ENCODE results near the gene FNIP2. TPM values are rescaled to one million over a fixed set of nuclear protein-coding genes. Genes with fewer than 3 reads are reported as not detected.

FNIP2 gene
- total and polyA plus RNA-seq, 10 of the 15 experiments (the other 5 are each of a cell fraction or from before 2014, with no cell fraction given), result 0.03 to 0.38 (median 0.15) TPM

Small RNAs within 50 kb of the gene (small RNA-seq; reads per million reads assigned to genes)
- not detected for gene RF00157
- not detected for gene RNU6-128P

Other genes starting within 250 kb of the FNIP2 start
- gene RXFP1, start 247.1 kb upstream of the FNIP2 start, total RNA-seq (2014; rRNA removed), result not detected in 2 replicates
- not detected in 2 replicates for gene RXFP1, start 247.1 kb upstream of the FNIP2 start, total RNA-seq (2014; rRNA removed; fragmentation: Illumina TruSeq; extraction: Trizol)
- gene RXFP1, start 247.1 kb upstream of the FNIP2 start, total RNA-seq (2021), result not detected in 2 replicates
- gene RXFP1, start 247.1 kb upstream of the FNIP2 start, polyA plus RNA-seq (2011; rRNA removed), result 0.12 and 0.16 TPM in 2 replicates
- not detected in 2 replicates for gene RXFP1, start 247.1 kb upstream of the FNIP2 start, polyA plus RNA-seq (2014; fragmentation: Illumina TruSeq; extraction: Trizol)
- gene RXFP1, start 247.1 kb upstream of the FNIP2 start, polyA plus RNA-seq (2014; fragmentation: Nextera tagmentation; extraction: Ambion mirVana), result not detected
- not detected in 2 replicates for gene RXFP1, start 247.1 kb upstream of the FNIP2 start, polyA plus RNA-seq (2014; rRNA removed)
- gene RXFP1, start 247.1 kb upstream of the FNIP2 start, polyA plus RNA-seq (2016; fragmentation: Nextera tagmentation; extraction: Ambion mirVana), result not detected
- 16.2 and 17.2 TPM in 2 replicates for gene C4orf46, start 97.1 kb upstream of the FNIP2 start, total RNA-seq (2014; rRNA removed)
- 19.8 and 20.8 TPM in 2 replicates for gene C4orf46, start 97.1 kb upstream of the FNIP2 start, total RNA-seq (2014; rRNA removed; fragmentation: Illumina TruSeq; extraction: Trizol)
- 14.4 and 16.4 TPM in 2 replicates for gene C4orf46, start 97.1 kb upstream of the FNIP2 start, total RNA-seq (2021)
- gene C4orf46, start 97.1 kb upstream of the FNIP2 start, polyA plus RNA-seq (2011; rRNA removed), result 40.2 and 47.8 TPM in 2 replicates
- 24.8 and 43.6 TPM in 2 replicates for gene C4orf46, start 97.1 kb upstream of the FNIP2 start, polyA plus RNA-seq (2014; fragmentation: Illumina TruSeq; extraction: Trizol)
- 10 to 100 TPM in 1 of 2 experiments, 1 to 10 TPM in 1; 9.3 to 12.0 TPM for gene C4orf46, start 97.1 kb upstream of the FNIP2 start, polyA plus RNA-seq (2014; fragmentation: Nextera tagmentation; extraction: Ambion mirVana)
- 15.3 and 20.1 TPM in 2 replicates for gene C4orf46, start 97.1 kb upstream of the FNIP2 start, polyA plus RNA-seq (2014; rRNA removed)
- 10 to 100 TPM; 32.6 to 35.1 TPM for gene C4orf46, start 97.1 kb upstream of the FNIP2 start, polyA plus RNA-seq (2016; fragmentation: Nextera tagmentation; extraction: Ambion mirVana)
- 15.4 and 18.0 TPM in 2 replicates for gene ETFDH, start 96.7 kb upstream of the FNIP2 start, total RNA-seq (2014; rRNA removed)
- 21.4 and 22.0 TPM in 2 replicates for gene ETFDH, start 96.7 kb upstream of the FNIP2 start, total RNA-seq (2014; rRNA removed; fragmentation: Illumina TruSeq; extraction: Trizol)
- 12.4 and 16.3 TPM in 2 replicates for gene ETFDH, start 96.7 kb upstream of the FNIP2 start, total RNA-seq (2021)
- 30.4 and 43.7 TPM in 2 replicates for gene ETFDH, start 96.7 kb upstream of the FNIP2 start, polyA plus RNA-seq (2011; rRNA removed)
- gene ETFDH, start 96.7 kb upstream of the FNIP2 start, polyA plus RNA-seq (2014; fragmentation: Illumina TruSeq; extraction: Trizol), result 22.5 and 27.9 TPM in 2 replicates
- 10 to 100 TPM; 10.9 to 17.9 TPM for gene ETFDH, start 96.7 kb upstream of the FNIP2 start, polyA plus RNA-seq (2014; fragmentation: Nextera tagmentation; extraction: Ambion mirVana)
- 19.3 and 20.5 TPM in 2 replicates for gene ETFDH, start 96.7 kb upstream of the FNIP2 start, polyA plus RNA-seq (2014; rRNA removed)
- 10 to 100 TPM; 25.4 to 29.4 TPM for gene ETFDH, start 96.7 kb upstream of the FNIP2 start, polyA plus RNA-seq (2016; fragmentation: Nextera tagmentation; extraction: Ambion mirVana)
- gene PPID, start 45.6 kb upstream of the FNIP2 start, total RNA-seq (2014; rRNA removed), result 25.1 and 28.9 TPM in 2 replicates
- gene PPID, start 45.6 kb upstream of the FNIP2 start, total RNA-seq (2014; rRNA removed; fragmentation: Illumina TruSeq; extraction: Trizol), result 55.2 and 56.1 TPM in 2 replicates
- gene PPID, start 45.6 kb upstream of the FNIP2 start, total RNA-seq (2021), result 21.7 and 21.9 TPM in 2 replicates
- 35.1 and 40.7 TPM in 2 replicates for gene PPID, start 45.6 kb upstream of the FNIP2 start, polyA plus RNA-seq (2011; rRNA removed)
- gene PPID, start 45.6 kb upstream of the FNIP2 start, polyA plus RNA-seq (2014; fragmentation: Illumina TruSeq; extraction: Trizol), result 64.3 and 105 TPM in 2 replicates
- 10 to 100 TPM; 24.4 to 43.9 TPM for gene PPID, start 45.6 kb upstream of the FNIP2 start, polyA plus RNA-seq (2014; fragmentation: Nextera tagmentation; extraction: Ambion mirVana)
- gene PPID, start 45.6 kb upstream of the FNIP2 start, polyA plus RNA-seq (2014; rRNA removed), result 29.3 and 33.1 TPM in 2 replicates
- 10 to 100 TPM; 55.2 to 55.5 TPM for gene PPID, start 45.6 kb upstream of the FNIP2 start, polyA plus RNA-seq (2016; fragmentation: Nextera tagmentation; extraction: Ambion mirVana)

All from GM12878 (cell line).